Activated naive CD4-positive, alpha-beta T cell treated with anti-CD3 and anti-CD28 coated beads, Interleukin-2, amount 50 U/mL, for 72 hours (primary cell): ENCODE measurements around the gene ENDOD1. TPM values are rescaled to one million over a fixed set of nuclear protein-coding genes. Genes with fewer than 3 reads are reported as not detected.

Source experiments
- ATAC-seq, 2 donors: fragments of 150-1000 bp; cut with Tn5 transposase; 2 replicates each; pipeline ENCODE4 v1.10.0; 2021; ENCODE audit warnings: mild to moderate bottlenecking in 2 of 2, moderate library complexity in 2 of 2
- DNase-seq, 2 donors: peaks; one replicate each; pipeline ENCODE4 v3.0.0; 2021 to 2022; ENCODE audit warnings: low spot score in 2 of 2
- H3K27ac Mint-ChIP-seq, 2 donors: one replicate each; pipeline ENCODE4 v1.8.0; 2022; ENCODE audit warnings: mild to moderate bottlenecking in 2 of 2, mixed read lengths in 2 of 2
- H3K36me3 Mint-ChIP-seq, 2 donors: one replicate each; pipeline ENCODE4 v1.8.0; 2022; ENCODE audit warnings: mixed read lengths in 2 of 2
- H3K9me3 Mint-ChIP-seq, 2 donors: one replicate each; pipeline ENCODE4 v1.8.0; 2022; ENCODE audit warnings: mixed read lengths in 2 of 2
- total RNA-seq, 2 donors: library from RNA; stranded (reverse); gene quantifications; one replicate each; pipeline ENCODE4 v1.2.3, GENCODE V29; 2022

The ENDOD1 gene
- total RNA-seq, 2 donors from 2014 or later: 6.3 to 11.4 TPM

GRCh38 chr11:95161248-95161647 lies 71.6 kb downstream of the ENDOD1 start:
- DNase-seq (no peak), ATAC-seq (no peak)
- Mint-ChIP-seq H3K9me3 (peaks cover 0 to 11% of the 10 kb centered on the region in 2 donors), H3K36me3 (peaks cover 0 to 20% of the 10 kb centered on the region in 2 donors), H3K27ac (no peak overlapping the region)

- ATAC-seq (no peak), DNase-seq (no peak)
- Mint-ChIP-seq H3K9me3 (peaks cover 0 to 9% of the 10 kb centered on the region in 2 donors), H3K36me3 (peaks cover 0 to 16% of the 10 kb centered on the region in 2 donors), H3K27ac (peak overlapping the region in 1 of 2 donors; percentile 67)
These were observed 73.5 kb downstream of the ENDOD1 start for GRCh38 chr11:95163106-95163505.

GRCh38 chr11:95165638-95166037 lies 76.0 kb downstream of the ENDOD1 start:
- Mint-ChIP-seq H3K36me3 (peaks cover 0 to 5% of the 10 kb centered on the region in 2 donors), H3K9me3 (peaks cover 0 to 6% of the 10 kb centered on the region in 2 donors), H3K27ac (no peak overlapping the region)
- DNase-seq (no peak), ATAC-seq (peak in 1 of 2 donors; percentile 28)

GRCh38 chr11:95166781-95167180 lies 77.1 kb downstream of the ENDOD1 start:
- no peak for ATAC-seq
- no peak for DNase-seq
- H3K27ac Mint-ChIP-seq: peak overlapping the region in 1 of 2 donors; percentile 2
- H3K9me3 Mint-ChIP-seq: no peaks in the 10 kb centered on the region
- no peaks in the 10 kb centered on the region for H3K36me3 Mint-ChIP-seq

- DNase-seq (no peak), ATAC-seq (no peak)
- H3K27ac Mint-ChIP-seq: no peak overlapping the region
- H3K36me3 Mint-ChIP-seq: no peaks in the 10 kb centered on the region
- H3K9me3 Mint-ChIP-seq: no peaks in the 10 kb centered on the region
These were observed 80.6 kb downstream of the ENDOD1 start for GRCh38 chr11:95170294-95170693.

- ATAC-seq: no peak
- no peak for DNase-seq
- H3K9me3 Mint-ChIP-seq: no peaks in the 10 kb centered on the region
- H3K36me3 Mint-ChIP-seq: no peaks in the 10 kb centered on the region
- peak overlapping the region in 1 of 2 donors; percentile 5 for H3K27ac Mint-ChIP-seq
These were observed 86.3 kb downstream of the ENDOD1 start for GRCh38 chr11:95175818-95176380.

Other genes starting within 250 kb of the ENDOD1 start
- 10 to 100 TPM; 83.0 to 85.9 TPM for gene CWC15, start 116.3 kb upstream of the ENDOD1 start, total RNA-seq
- gene KDM4D, start 116.1 kb upstream of the ENDOD1 start, total RNA-seq: 1 to 10 TPM; 1.3 to 2.0 TPM
- under 1 TPM in 1 of 2 donors, not detected in 1; 0.09 TPM for gene KDM4E, start 64.6 kb upstream of the ENDOD1 start, total RNA-seq
- not detected for gene KDM4F, start 40.4 kb upstream of the ENDOD1 start, total RNA-seq
- gene SRSF8, start 22.9 kb upstream of the ENDOD1 start, total RNA-seq: 10 to 100 TPM; 19.5 to 25.4 TPM
- gene SESN3, start 141.4 kb downstream of the ENDOD1 start, total RNA-seq: 10 to 100 TPM; 20.5 to 26.9 TPM